Heart right ventricle (tissue), 16 donors: ENCODE results near the gene RNF175. TPM values are rescaled to one million over a fixed set of nuclear protein-coding genes. Genes with fewer than 3 reads are reported as not detected.
A peak's percentile ranks its signal among the peaks of the same experiment; 100 is the strongest.

Source experiments
- ATAC-seq, 8 donors: fragments of 200-7000 bp; cut with Tn5 transposase; one replicate each; pipeline ENCODE4 v1.9.1; 2020; ENCODE audit warnings: mild to moderate bottlenecking in 8 of 8, moderate library complexity in 8 of 8, moderate number of reproducible peaks in 1 of 8
- DNase-seq, 2 donors: peaks; one replicate each; pipeline ENCODE4 v3.0.0-alpha.2; 2020
- H3K27ac ChIP-seq, 10 donors: fragments of 200-600 bp; sonication (generic) in 2 of 10; one replicate each; pipeline versions ENCODE4 v1.5.0 to v1.8.0; 2020 to 2022; ENCODE audit warnings: mild to moderate bottlenecking in 3 of 10
- H3K27me3 ChIP-seq, 7 donors: fragments of 200-600 bp; one replicate each; pipeline ENCODE4 v1.8.0; 2021 to 2022; ENCODE audit warnings: mild to moderate bottlenecking in 2 of 7
- H3K36me3 ChIP-seq, 9 donors: fragments of 200-600 bp; sonication (generic) in 1 of 9; one replicate each; pipeline versions ENCODE4 v1.5.0 to v1.8.0; 2020 to 2022; ENCODE audit warnings: mild to moderate bottlenecking in 2 of 9
- H3K4me1 ChIP-seq, 9 donors: fragments of 200-600 bp; sonication (generic) in 1 of 9; one replicate each; pipeline versions ENCODE4 v1.5.0 to v1.8.0; 2020 to 2022; ENCODE audit warnings: mild to moderate bottlenecking in 4 of 9
- H3K4me3 ChIP-seq, 10 donors: fragments of 200-600 bp; sonication (generic) in 2 of 10; one replicate each; pipeline versions ENCODE4 v1.5.0 to v1.8.0; 2020 to 2022; ENCODE audit warnings: mild to moderate bottlenecking in 7 of 10, moderate library complexity in 2 of 10
- H3K9me3 ChIP-seq, 11 donors: fragments of 200-600 bp in 10 of 11; sonication (generic) in 2 of 11; one replicate each; pipeline versions ENCODE4 v1.5.0 to v1.8.0; 2013 to 2022; ENCODE audit warnings: mild to moderate bottlenecking in 2 of 11, control low read depth in 1 of 11, moderate library complexity in 1 of 11
- CTCF ChIP-seq, 9 donors: fragments of 200-600 bp; sonication (generic) in 2 of 9; IDR thresholded peaks; one replicate each; pipeline versions ENCODE4 v1.5.0 to v1.8.0; 2021 to 2022; ENCODE audit warnings: antibody characterized with exemption in 9 of 9, mild to moderate bottlenecking in 5 of 9, moderate library complexity in 1 of 9
- WGBS, 2 donors: extraction: QIAGEN DNeasy Blood & Tissue Kit; methylation state at CpG; one replicate each; pipeline ENCODE4 v1.1.7; 2013; ENCODE audit warnings: inconsistent platforms in 1 of 2; 5-methylcytosine and 5-hydroxymethylcytosine counted together
- intact Hi-C, 10 donors: fragments of 100-400 bp; cut with DNase I; formaldehyde crosslinking; loops; one replicate each; pipeline versions ENCODE4 v1.11.1 to v1.14.2; 2022
- polyA plus RNA-seq, 2 donors: library from polyadenylated mRNA; stranded (reverse); fragments of 200-250 nt; gene quantifications; one replicate each; pipeline ENCODE4 v1.2.3, GENCODE V29; 2013
- total RNA-seq, 10 donors: library from RNA; stranded (reverse); fragmentation: NEBNext Ultra II Directional in 3 of 10; extraction: Animal tissue kit (Norgen Biotek cat#: 25700) in 3 of 10; gene quantifications; one replicate each; pipeline versions ENCODE4 v1.2.1 to v1.2.4, GENCODE V29; 2021 to 2023
- donor health status: Arrhythmogenic right ventricular cardiomyopathy.
- donor health status: ischemic (EF 13 %, LVEDD 7.1; RV severe dilation, severe dysfunction).
- donor health status: healthy with polysubstance abuse.
- donor health status: DM: no; HTN: yes; CAD: no.
- donor health status: DM: no; HTN: no; CAD: no.
- donor health status: ischemic (EF 25% LVEDD 6.9; RV normal size, moderate dysfunction).
- donor health status: ischemic (EF 25% LVEDD 5.7; RV mildly dilated, moderate dysfunction).
- donor health status: healthy.
- donor health status: DM: yes; HTN: yes; CAD: no.
- donor health status: Ischemic cardiomyopathy.
- donor health status: ischemic (EF 35%, LVEDD 5.7; RV mildly dilated, moderate dysfunction).
- donor health status: nonischemic (EF 11% LVEDD 7.7; RV severe dilation, severe dysfunction).
- donor health status: DM: yes; HTN: yes; CAD: no.
- donor health status: PGD.
- donor health status: ischemic (EF 29% LVEDD 5.4; RV normal size, mild dysfunction).
- donor health status: nonischemic (EF 23%, LVEDD 6.1; RV moderate dilation, normal function).

Gene RNF175
- total and polyA plus RNA-seq, 12 donors = 0.13 to 1.3 (median 0.50) TPM; not detected in 2

- Histone ChIP-seq H3K27me3 (peaks cover 0 to 5% (median 0%) of the 10 kb centered on the region in 7 donors), H3K9me3 (peaks cover 0 to 6% (median 0%) of the 10 kb centered on the region in 11 donors), H3K36me3 (no peaks in the 10 kb centered on the region), H3K4me1 (peaks cover 0 to 57% (median 6%) of the 10 kb centered on the region in 9 donors), H3K4me3 (no peak overlapping the region), H3K27ac (peak overlapping the region in 5 of 10 donors; percentile 19 to 81 (median 55))
- 63 to 66% methylated on average over 6 of the region's 6 CpGs for WGBS, 2 donors
- TF ChIP-seq CTCF (IDR thresholded peaks at IDR 0.05) = no peak
- ATAC-seq (peak in 7 of 8 donors; percentile 69 to 92 (median 84)), DNase-seq (no peak)
- intact Hi-C loops = no loop called here
Measured at GRCh38 chr4:153661215-153661822, 98.5 kb downstream of the RNF175 start.

Other genes starting within 250 kb of the RNF175 start
- 10 to 100 TPM in 1 of 10 donors, 1 to 10 TPM in 7, under 1 TPM in 2; 0.60 to 18.2 (median 3.3) TPM for gene TLR2, start 75.7 kb downstream of the RNF175 start, total RNA-seq
- 1 to 10 TPM; 2.6 to 3.1 TPM for gene TLR2, start 75.7 kb downstream of the RNF175 start, polyA plus RNA-seq
- gene SFRP2, start 29.1 kb upstream of the RNF175 start, total RNA-seq = 1 to 10 TPM in 1 of 10 donors, under 1 TPM in 4, not detected in 5; 0.58 to 5.2 (median 0.77) TPM
- gene SFRP2, start 29.1 kb upstream of the RNF175 start, polyA plus RNA-seq = 1 to 10 TPM in 1 of 2 donors, under 1 TPM in 1; 0.30 to 1.2 TPM